Esophagus muscularis mucosa (tissue), 4 donors: Measurements from ENCODE around the gene ADGRV1. TPM values are rescaled to one million over a fixed set of nuclear protein-coding genes. Genes with fewer than 3 reads are reported as not detected.

ENCODE experiments used
- DNase-seq: peaks from one replicate; pipeline ENCODE4 v3.0.0-alpha.2; 2017; ENCODE audit errors: extremely low spot score
- H3K27ac ChIP-seq, 4 donors: fragments of 200-600 bp; sonication (generic); replicated peaks in 1 of 4; 1 replicate in 3 of 4; 2 replicates in 1 of 4; pipeline ENCODE4 v1.5.1; 2016 to 2019; ENCODE audit warnings: mild to moderate bottlenecking in 1 of 4
- H3K27me3 ChIP-seq, 4 donors: fragments of 200-600 bp; sonication (generic); one replicate each; pipeline versions ENCODE4 v1.5.1 to v1.6.0; 2016 to 2019
- H3K36me3 ChIP-seq, 4 donors: fragments of 200-600 bp; sonication (generic); one replicate each; pipeline ENCODE4 v1.5.1; 2016 to 2019
- H3K4me1 ChIP-seq, 4 donors: fragments of 200-600 bp; sonication (generic); one replicate each; pipeline ENCODE4 v1.5.1; 2016 to 2019
- H3K4me3 ChIP-seq, 4 donors: fragments of 200-600 bp; sonication (generic); 1 replicate in 2 of 4; 2 replicates in 2 of 4; pipeline ENCODE4 v1.5.1; 2016 to 2019; ENCODE audit warnings: mild to moderate bottlenecking in 4 of 4, moderate library complexity in 1 of 4
- H3K9me3 ChIP-seq, 4 donors: fragments of 200-600 bp; sonication (generic); 1 replicate in 3 of 4; 2 replicates in 1 of 4; pipeline ENCODE4 v1.5.1; 2016 to 2019
- CTCF ChIP-seq, 3 experiments: fragments of 200-600 bp in 2 of 3; fragments of 450-650 bp in 1 of 3; sonication (generic) in 2 of 3; IDR thresholded peaks; one replicate each; pipeline ENCODE4 v1.5.1; 2017 to 2019; ENCODE audit warnings: antibody characterized with exemption in 3 of 3, mild to moderate bottlenecking in 2 of 3, moderate library complexity in 1 of 3
- EP300 ChIP-seq: sonication (generic); formaldehyde crosslinking; IDR thresholded peaks from one replicate; pipeline ENCODE4 v1.6.1; 2017; ENCODE audit warnings: antibody characterized with exemption
- POLR2A ChIP-seq: fragments of 450-650 bp; IDR thresholded peaks from one replicate; pipeline ENCODE4 v1.6.1; 2017; ENCODE audit warnings: antibody characterized with exemption, moderate library complexity, mild to moderate bottlenecking, low read depth
- POLR2AphosphoS5 ChIP-seq, 2 donors: sonication (generic); formaldehyde crosslinking; IDR thresholded peaks; one replicate each; pipeline ENCODE4 v1.6.1; 2017; ENCODE audit warnings: antibody characterized with exemption in 2 of 2
- WGBS: methylation state at CpG from one replicate; pipeline ENCODE4 v1.1.5; 2018; 5-methylcytosine and 5-hydroxymethylcytosine counted together
- intact Hi-C: fragments of 100-400 bp; cut with DNase I; formaldehyde crosslinking; loops from one replicate; pipeline ENCODE4 v1.15.1; 2023
- total RNA-seq, 4 donors: library from RNA; depleted of rRNA; stranded (reverse); fragments of >200 nt; gene quantifications; one replicate each; pipeline versions ENCODE4 v1.1.0 to v1.2.1, GENCODE V29; 2016

Gene ADGRV1
- total RNA-seq, 4 donors from 2014 or later, result 0.42 to 1.4 (median 0.54) TPM

- H3K27me3 ChIP-seq, result no peaks in the 10 kb centered on the region
- 87% methylated on average over 1 of the region's 1 CpG for WGBS
- no peak for DNase-seq
- H3K27ac ChIP-seq, result no peak overlapping the region
- H3K4me3 ChIP-seq, result no peak overlapping the region
- peaks cover 18 to 52% (median 44%) of the 10 kb centered on the region in 4 donors for H3K4me1 ChIP-seq
- no peak for TF ChIP-seq CTCF (IDR thresholded peaks at IDR 0.05)
- no peak for TF ChIP-seq EP300
- TF ChIP-seq POLR2A, result no peak
- no peak for TF ChIP-seq POLR2AphosphoS5 (IDR thresholded peaks at IDR 0.05)
- no peaks in the 10 kb centered on the region for H3K9me3 ChIP-seq
- no peaks in the 10 kb centered on the region for H3K36me3 ChIP-seq
- intact Hi-C loops, result no loop called here
Observed at GRCh38 chr5:91129748-91130147, 571.2 kb downstream of the ADGRV1 start.

GRCh38 chr5:91130759-91131158 is 572.2 kb downstream of the ADGRV1 start:
- Histone ChIP-seq H3K9me3 (no peaks in the 10 kb centered on the region), H3K4me3 (no peak overlapping the region), H3K4me1 (peaks cover 17 to 42% (median 34%) of the 10 kb centered on the region in 4 donors), H3K27ac (no peak overlapping the region), H3K36me3 (no peaks in the 10 kb centered on the region), H3K27me3 (no peaks in the 10 kb centered on the region)
- 93% methylated on average over 3 of the region's 3 CpGs for WGBS
- intact Hi-C loops, result no loop called here
- TF ChIP-seq CTCF (IDR thresholded peaks at IDR 0.05), result no peak
- no peak for TF ChIP-seq EP300
- TF ChIP-seq POLR2A, result no peak
- no peak for TF ChIP-seq POLR2AphosphoS5 (IDR thresholded peaks at IDR 0.05)
- no peak for DNase-seq

- no peaks in the 10 kb centered on the region for H3K9me3 ChIP-seq
- DNase-seq, result no peak
- peaks cover 0 to 24% (median 18%) of the 10 kb centered on the region in 4 donors for H3K4me1 ChIP-seq
- no peak overlapping the region for H3K4me3 ChIP-seq
- intact Hi-C loops, result no loop called here
- no peaks in the 10 kb centered on the region for H3K27me3 ChIP-seq
- WGBS, result 67% methylated on average over 2 of the region's 2 CpGs
- no peaks in the 10 kb centered on the region for H3K36me3 ChIP-seq
- TF ChIP-seq POLR2A (no peak), POLR2AphosphoS5 (IDR thresholded peaks at IDR 0.05) (no peak), EP300 (no peak), CTCF (IDR thresholded peaks at IDR 0.05) (no peak)
- no peak overlapping the region for H3K27ac ChIP-seq
Observed at GRCh38 chr5:91132550-91132949, 574.0 kb downstream of the ADGRV1 start.

- DNase-seq, result no peak
- H3K9me3 ChIP-seq, result no peaks in the 10 kb centered on the region
- intact Hi-C loops, result no loop called here
- no peak overlapping the region for H3K27ac ChIP-seq
- no peak overlapping the region for H3K4me3 ChIP-seq
- TF ChIP-seq EP300, result no peak
- no peak for TF ChIP-seq POLR2AphosphoS5 (IDR thresholded peaks at IDR 0.05)
- TF ChIP-seq POLR2A, result no peak
- no peaks in the 10 kb centered on the region for H3K27me3 ChIP-seq
- H3K4me1 ChIP-seq, result peaks cover 0 to 17% (median 12%) of the 10 kb centered on the region in 4 donors
- H3K36me3 ChIP-seq, result no peaks in the 10 kb centered on the region
Observed at GRCh38 chr5:91133183-91133582, 574.6 kb downstream of the ADGRV1 start.

GRCh38 chr5:91135475-91136248 is 577.1 kb downstream of the ADGRV1 start:
- no peaks in the 10 kb centered on the region for H3K36me3 ChIP-seq
- no peaks in the 10 kb centered on the region for H3K9me3 ChIP-seq
- 88% methylated on average over 5 of the region's 5 CpGs for WGBS

GRCh38 chr5:91136271-91136670 is 577.7 kb downstream of the ADGRV1 start:
- H3K27ac ChIP-seq, result no peak overlapping the region
- intact Hi-C loops, result no loop called here
- WGBS, result 44% methylated on average over 1 of the region's 1 CpG
- no peak for DNase-seq
- H3K9me3 ChIP-seq, result no peaks in the 10 kb centered on the region
- peaks cover 0 to 4% (median 0%) of the 10 kb centered on the region in 4 donors for H3K4me1 ChIP-seq
- TF ChIP-seq POLR2AphosphoS5 (IDR thresholded peaks at IDR 0.05), result no peak
- TF ChIP-seq EP300, result no peak
- no peak for TF ChIP-seq POLR2A
- TF ChIP-seq CTCF (IDR thresholded peaks at IDR 0.05), result no peak
- H3K27me3 ChIP-seq, result no peaks in the 10 kb centered on the region
- H3K36me3 ChIP-seq, result no peaks in the 10 kb centered on the region
- H3K4me3 ChIP-seq, result no peak overlapping the region

More at GRCh38 chr5:91135475-91136248, 577.1 kb downstream of the ADGRV1 start:
- intact Hi-C loops, result no loop called here
- Histone ChIP-seq H3K4me3 (no peak overlapping the region), H3K4me1 (peaks cover 0 to 4% (median 0%) of the 10 kb centered on the region in 4 donors), H3K27ac (no peak overlapping the region), H3K27me3 (no peaks in the 10 kb centered on the region)
- no peak for TF ChIP-seq POLR2AphosphoS5 (IDR thresholded peaks at IDR 0.05)
- DNase-seq, result no peak
